Spinal cord (tissue), 10 donors: ENCODE data around the gene APOO. TPM values are rescaled to one million over a fixed set of nuclear protein-coding genes. Genes with fewer than 3 reads are reported as not detected.

Experiments
- DNase-seq, 6 donors: peaks; one replicate each; pipeline versions ENCODE4 v3.0.0 to v3.0.0-alpha.2; 2013 to 2015; ENCODE audit warnings: low spot score in 6 of 6, low read depth in 4 of 6
- H3K27ac ChIP-seq: one replicate; pipeline ENCODE4 v1.5.1; 2013; ENCODE audit warnings: low read depth, low read length, control low read depth
- H3K27me3 ChIP-seq: one replicate; pipeline ENCODE4 v1.6.1; 2013; ENCODE audit warnings: low read length; ENCODE audit not compliant: control insufficient read depth, insufficient read depth
- H3K36me3 ChIP-seq: one replicate; pipeline ENCODE4 v1.6.1; 2013; ENCODE audit warnings: low read length; ENCODE audit not compliant: control insufficient read depth, insufficient read depth
- H3K4me1 ChIP-seq: one replicate; pipeline ENCODE4 v1.6.1; 2013; ENCODE audit warnings: low read length; ENCODE audit not compliant: control insufficient read depth, insufficient read depth
- H3K4me3 ChIP-seq: one replicate; pipeline ENCODE4 v1.5.1; 2013; ENCODE audit warnings: low read depth, low read length, control low read depth
- H3K9me3 ChIP-seq: one replicate; pipeline ENCODE4 v1.6.1; 2013; ENCODE audit warnings: low read length; ENCODE audit not compliant: control insufficient read depth, insufficient read depth
- WGBS: methylation state at CpG from one replicate; pipeline ENCODE4 v1.1.5; 2013; ENCODE audit warnings: missing lambda C conversion rate; ENCODE audit not compliant: insufficient coverage; 5-methylcytosine and 5-hydroxymethylcytosine counted together
- polyA plus RNA-seq, 2 donors: library from polyadenylated mRNA; unstranded; fragments of 120-200 nt; gene quantifications; one replicate each; pipeline ENCODE4 v1.2.1, GENCODE V29; 2013; ENCODE audit not compliant: insufficient read length in 2 of 2
- total RNA-seq, 2 donors: library from RNA; depleted of rRNA in 1 of 2; stranded (reverse); fragments of 120-200 nt in 1 of 2; fragments of >200 nt in 1 of 2; gene quantifications; one replicate each; pipeline versions ENCODE4 v1.2.3 to v1.2.4, GENCODE V29; 2013 to 2014
- donor health status: healthy.

APOO gene
- total and polyA plus RNA-seq, 4 donors: 34.5 to 79.7 (median 61.6) TPM

DNA sequence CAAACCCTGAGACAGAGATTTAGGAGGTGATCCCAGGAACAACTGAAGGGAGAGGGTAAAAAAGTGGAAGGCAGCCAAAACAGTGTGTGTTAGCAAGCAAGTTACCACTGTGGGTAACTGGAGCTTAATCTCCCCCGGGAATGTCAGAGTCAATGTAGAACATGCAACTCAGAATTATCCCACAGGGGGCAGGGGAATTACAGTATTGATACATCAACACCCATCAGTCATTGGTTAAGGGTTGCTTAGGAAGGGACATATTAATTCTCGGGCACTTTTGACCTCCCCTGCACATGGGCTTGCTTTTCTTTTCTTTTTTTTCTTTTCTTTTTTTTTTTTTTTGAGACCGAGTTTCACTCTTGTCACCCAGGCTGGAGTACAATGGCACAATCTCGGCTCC is 29.4 kb upstream of the APOO start:
- no peak overlapping the region for H3K27ac ChIP-seq
- H3K4me1 ChIP-seq: no peaks in the 10 kb centered on the region
- WGBS: 60% methylated on average over 1 of the region's 4 CpGs
- no peaks in the 10 kb centered on the region for H3K9me3 ChIP-seq
- H3K36me3 ChIP-seq: no peaks in the 10 kb centered on the region
- H3K4me3 ChIP-seq: no peak overlapping the region
- H3K27me3 ChIP-seq: peaks cover 3% of the 10 kb centered on the region
- no peak for DNase-seq

DNA sequence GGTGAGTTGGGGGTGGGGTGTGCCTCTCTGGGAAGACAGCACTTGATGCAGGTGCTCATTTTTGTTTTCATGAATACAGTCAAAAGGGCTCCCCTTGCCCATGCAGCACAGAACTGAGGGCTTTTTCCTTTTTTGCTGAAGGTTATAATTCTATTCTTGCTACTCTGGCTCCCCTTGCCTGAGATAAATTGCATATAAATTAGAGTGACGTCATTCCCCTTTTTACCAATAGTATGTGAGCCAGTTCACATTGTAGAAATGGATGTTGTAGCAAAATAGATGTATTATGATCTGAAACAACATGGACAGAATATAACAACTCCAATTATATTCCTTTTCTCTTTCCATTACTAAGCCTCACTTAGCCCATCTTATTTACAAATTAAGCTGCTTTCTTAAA is 28.4 kb upstream of the APOO start:
- H3K27me3 ChIP-seq: peaks cover 3% of the 10 kb centered on the region
- H3K36me3 ChIP-seq: no peaks in the 10 kb centered on the region
- H3K4me1 ChIP-seq: no peaks in the 10 kb centered on the region
- H3K9me3 ChIP-seq: no peaks in the 10 kb centered on the region
- WGBS: no CpG with 5 or more reads among the region's 1 CpG
- DNase-seq: peak in 2 of 6 donors; percentile 27 to 35
- H3K4me3 ChIP-seq: no peak overlapping the region
- no peak overlapping the region for H3K27ac ChIP-seq

DNA sequence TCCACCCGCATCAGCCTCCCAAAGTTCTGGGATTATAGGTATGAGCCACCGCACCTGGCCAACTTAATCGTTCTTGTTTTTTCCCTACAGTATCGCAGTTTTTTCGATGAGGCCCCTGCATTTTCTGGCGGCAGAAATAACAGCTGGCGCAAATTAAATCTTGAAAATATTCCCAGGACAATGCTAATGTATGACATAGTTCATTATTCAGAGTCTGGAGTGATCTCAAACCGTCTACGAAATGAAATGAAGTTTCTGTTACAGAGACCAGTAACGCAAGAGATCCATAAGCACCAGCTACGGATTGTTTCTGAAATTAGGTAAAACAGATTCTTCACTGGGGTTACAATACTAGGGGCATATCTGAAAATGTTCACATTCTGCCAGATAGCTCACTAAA is 27.4 kb upstream of the APOO start:
- peaks cover 3% of the 10 kb centered on the region for H3K27me3 ChIP-seq
- H3K4me3 ChIP-seq: no peak overlapping the region
- no peak for DNase-seq
- no peak overlapping the region for H3K27ac ChIP-seq
- no peaks in the 10 kb centered on the region for H3K36me3 ChIP-seq
- no peaks in the 10 kb centered on the region for H3K9me3 ChIP-seq
- no peaks in the 10 kb centered on the region for H3K4me1 ChIP-seq
- WGBS: 100% methylated on average over 4 of the region's 11 CpGs

DNA sequence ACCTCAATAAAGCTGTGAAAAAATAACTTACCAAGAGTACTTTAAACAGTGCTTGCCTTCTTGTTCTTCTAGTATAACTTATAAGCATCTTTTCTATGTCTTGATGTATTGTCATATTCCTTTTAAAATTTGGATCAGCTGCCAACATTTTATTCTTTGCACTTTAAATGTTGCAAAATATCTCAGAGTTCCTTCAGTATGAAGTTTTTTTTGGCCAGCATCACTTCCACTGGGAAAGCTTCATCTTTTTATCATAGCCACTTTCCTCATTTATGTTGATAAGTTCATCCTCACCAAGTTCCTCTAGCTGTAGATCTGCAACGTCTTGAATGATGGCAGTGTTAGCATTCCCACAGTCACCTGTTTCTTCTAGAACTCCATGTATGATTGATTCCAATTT is 24.3 kb upstream of the APOO start:
- DNase-seq: no peak
- H3K4me3 ChIP-seq: no peak overlapping the region
- WGBS: 38% methylated on average over 1 of the region's 1 CpG
- no peak overlapping the region for H3K27ac ChIP-seq
- no peaks in the 10 kb centered on the region for H3K4me1 ChIP-seq
- peaks cover 3% of the 10 kb centered on the region for H3K27me3 ChIP-seq
- H3K36me3 ChIP-seq: no peaks in the 10 kb centered on the region
- no peaks in the 10 kb centered on the region for H3K9me3 ChIP-seq

DNA sequence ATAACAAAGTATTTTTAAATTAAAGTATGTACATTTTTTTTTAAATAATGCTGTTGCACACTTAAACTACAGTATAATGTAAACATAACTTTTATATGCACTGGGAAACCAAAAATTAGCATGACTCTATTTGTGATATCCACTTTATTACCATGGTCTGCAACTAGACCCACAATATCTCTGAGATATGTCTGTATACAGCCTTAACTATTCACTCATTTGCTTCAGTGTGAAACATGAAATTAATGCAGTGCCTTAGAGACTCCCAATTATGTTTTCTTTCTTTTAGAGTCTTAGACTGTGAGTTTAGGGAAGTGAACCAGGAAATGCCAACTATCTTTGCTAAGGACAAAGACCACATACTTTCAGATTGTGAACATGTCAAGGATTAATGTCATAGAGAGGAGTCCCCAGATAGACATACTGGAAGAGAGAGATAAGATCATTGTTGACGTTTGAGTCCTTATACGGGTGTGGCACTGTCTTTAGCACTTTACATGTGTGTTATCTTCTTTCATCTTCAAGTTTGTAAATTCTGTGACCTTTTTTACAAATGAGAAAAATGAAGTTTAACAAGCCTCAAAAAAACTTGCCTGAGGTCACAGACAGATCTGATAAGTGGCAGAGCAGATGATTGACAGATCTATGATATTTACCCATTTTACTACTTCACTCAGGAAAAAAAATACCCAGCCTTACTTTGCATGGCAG is 23.3 kb upstream of the APOO start:
- H3K36me3 ChIP-seq: no peaks in the 10 kb centered on the region
- H3K27me3 ChIP-seq: peaks cover 3% of the 10 kb centered on the region
- no peak for DNase-seq
- no peak overlapping the region for H3K4me3 ChIP-seq
- WGBS: no CpG with 5 or more reads among the region's 2 CpGs
- H3K9me3 ChIP-seq: no peaks in the 10 kb centered on the region
- no peak overlapping the region for H3K27ac ChIP-seq
- no peaks in the 10 kb centered on the region for H3K4me1 ChIP-seq

DNA sequence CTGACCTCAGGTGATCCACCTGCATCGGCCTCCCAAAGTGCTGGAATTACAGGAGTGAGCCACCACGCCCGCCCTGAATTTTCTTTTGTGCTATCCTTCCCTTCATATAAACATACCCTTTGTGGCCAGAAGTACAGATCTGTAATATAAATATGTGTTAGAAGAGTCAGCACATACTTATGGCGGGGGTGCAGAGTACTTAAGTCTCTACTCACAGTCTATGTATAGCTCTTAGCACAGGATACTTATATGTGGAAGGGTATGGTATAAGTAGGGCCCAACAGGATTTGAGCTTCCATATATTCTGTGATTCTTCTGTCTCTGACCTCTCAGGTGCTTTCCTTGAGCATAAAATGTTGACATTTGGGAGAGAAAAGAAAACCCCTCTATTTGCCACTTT is 18.3 kb upstream of the APOO start:
- Histone ChIP-seq H3K9me3 (no peaks in the 10 kb centered on the region), H3K27ac (no peak overlapping the region), H3K36me3 (no peaks in the 10 kb centered on the region), H3K4me3 (no peak overlapping the region), H3K27me3 (peaks cover 9% of the 10 kb centered on the region), H3K4me1 (no peaks in the 10 kb centered on the region)
- WGBS: no CpG with 5 or more reads among the region's 4 CpGs
- DNase-seq: no peak

DNA sequence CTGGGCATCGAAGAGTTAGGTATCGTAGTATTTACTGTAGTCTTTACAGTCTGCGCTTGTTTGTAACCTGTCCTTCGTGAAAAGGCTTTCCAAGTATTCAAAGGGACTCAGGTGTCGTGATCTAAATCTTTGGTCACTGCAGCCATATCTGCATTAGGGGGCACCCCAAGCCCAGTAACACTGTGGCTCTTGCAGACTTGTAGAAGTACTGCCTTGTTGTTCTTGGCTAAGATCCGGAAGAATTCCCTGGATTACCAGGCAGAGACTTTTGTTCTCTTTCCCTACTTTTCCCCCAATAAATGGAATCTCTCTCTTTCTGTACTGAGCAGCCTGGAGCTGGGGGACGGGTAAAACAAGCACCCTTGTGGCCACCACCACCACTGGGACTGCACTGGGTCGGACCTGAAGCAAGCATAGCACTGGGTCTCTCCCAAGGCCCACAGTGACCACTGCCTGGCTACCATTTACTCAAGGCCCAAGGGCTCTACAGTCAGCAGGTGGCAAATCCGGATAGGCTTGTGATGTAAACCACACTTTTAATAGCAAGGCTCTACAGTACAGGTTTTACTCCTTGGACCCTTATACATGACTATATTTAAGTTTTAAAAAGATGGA is 12.1 kb upstream of the APOO start:
- no peak for DNase-seq
- no peak overlapping the region for H3K27ac ChIP-seq
- peaks cover 9% of the 10 kb centered on the region for H3K27me3 ChIP-seq
- no peak overlapping the region for H3K4me3 ChIP-seq
- H3K4me1 ChIP-seq: no peaks in the 10 kb centered on the region
- no peaks in the 10 kb centered on the region for H3K9me3 ChIP-seq
- 69% methylated on average over 8 of the region's 9 CpGs for WGBS
- H3K36me3 ChIP-seq: no peaks in the 10 kb centered on the region

DNA sequence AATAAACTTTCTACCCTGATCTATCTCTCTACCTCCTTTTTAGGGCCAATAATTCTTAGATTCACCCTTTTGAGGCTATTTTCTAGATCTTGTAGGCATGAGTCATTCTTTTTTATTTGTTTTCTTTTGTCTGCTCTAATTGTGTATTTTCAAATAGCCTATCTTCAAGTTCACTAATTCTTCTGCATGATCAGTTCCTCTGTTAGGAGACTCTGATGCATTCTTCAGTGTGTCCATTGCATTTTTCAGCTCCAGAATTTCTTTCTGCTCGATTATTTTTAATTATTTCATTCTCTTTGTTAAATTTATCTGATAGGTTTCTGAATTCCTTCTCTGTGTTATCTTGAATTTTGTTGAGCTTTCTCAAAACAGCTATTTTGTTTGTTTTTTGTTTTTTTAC is 11.4 kb upstream of the APOO start:
- H3K27ac ChIP-seq: no peak overlapping the region
- no CpG with 5 or more reads among the region's 1 CpG for WGBS
- no peak for DNase-seq
- no peak overlapping the region for H3K4me3 ChIP-seq
- H3K36me3 ChIP-seq: no peaks in the 10 kb centered on the region
- H3K27me3 ChIP-seq: peaks cover 9% of the 10 kb centered on the region
- no peaks in the 10 kb centered on the region for H3K4me1 ChIP-seq
- no peaks in the 10 kb centered on the region for H3K9me3 ChIP-seq

DNA sequence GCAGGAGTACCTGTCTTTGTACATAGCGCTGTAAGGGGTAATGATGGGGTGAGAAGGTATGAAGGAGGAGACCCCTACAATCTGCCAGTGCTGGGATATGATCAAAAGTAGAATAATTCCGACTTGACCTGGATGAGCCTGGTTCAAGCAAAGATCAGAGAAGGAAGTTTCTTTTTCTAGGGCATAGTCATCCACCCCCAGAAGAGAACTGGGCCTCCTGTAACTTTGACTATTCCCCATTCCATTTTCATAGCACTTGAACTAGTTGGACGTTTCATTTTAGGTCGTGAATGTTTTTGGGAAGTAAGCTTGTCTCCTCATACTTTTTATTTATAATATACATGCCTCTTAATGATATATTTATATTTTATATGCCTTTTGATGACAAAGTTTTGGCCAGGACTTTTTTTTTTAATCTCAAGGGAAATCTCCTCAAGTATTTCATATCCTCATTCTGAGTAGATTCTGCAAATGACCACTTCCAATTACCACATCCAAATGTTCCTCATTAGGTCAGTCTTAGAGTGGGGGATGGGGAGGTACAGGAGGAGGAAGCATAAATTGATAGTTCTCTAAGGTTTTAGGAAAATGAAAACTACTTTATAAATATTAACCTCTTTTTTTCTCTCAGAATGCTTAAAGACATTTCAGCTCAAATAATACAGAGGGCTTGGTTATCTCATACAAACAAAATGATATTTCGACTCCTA is 3.5 kb upstream of the APOO start:
- Histone ChIP-seq H3K9me3 (no peaks in the 10 kb centered on the region), H3K4me1 (peaks cover 3% of the 10 kb centered on the region), H3K4me3 (no peak overlapping the region), H3K27me3 (peaks cover 11% of the 10 kb centered on the region), H3K27ac (no peak overlapping the region), H3K36me3 (no peaks in the 10 kb centered on the region)
- WGBS: 100% methylated on average over 1 of the region's 5 CpGs
- DNase-seq: no peak
